A673 (cell line): ENCODE measurements around the gene KATNAL1. TPM values are rescaled to one million over a fixed set of nuclear protein-coding genes. Genes with fewer than 3 reads are reported as not detected.

Experiments
- BruUV-seq: library from RNA; stranded (reverse); fragments of 400-500 nt; replicated peaks from 2 replicates; lab custom pipeline; 2021; lab: Mats Ljungman, UMichigan
- CTCF ChIA-PET: fragments of 300-600 bp; sonication (Branson Sonifier 250); formaldehyde crosslinking; loops from one replicate; lab custom pipeline; 2022; ENCODE audit warnings: antibody characterized with exemption; lab: Charles Lee
- POLR2A ChIA-PET: fragments of 300-600 bp; sonication (Branson Sonifier 250); formaldehyde crosslinking; loops from one replicate; lab custom pipeline; 2022; ENCODE audit warnings: antibody characterized with exemption; ENCODE audit not compliant: low non-redundant PET; lab: Charles Lee
- DNase-seq: peaks from one replicate; pipeline ENCODE4 v3.0.0-alpha.2; 2015; ENCODE audit warnings: low spot score
- H3K27ac ChIP-seq: fragments of 200-600 bp; sonication (generic); 2 replicates; pipeline ENCODE4 v1.5.1; 2016; ENCODE audit warnings: mixed run types, low read depth, mild to moderate bottlenecking, mixed read lengths, antibody characterized with exemption, low read length; ENCODE audit not compliant: poor library complexity, severe bottlenecking
- H3K27me3 ChIP-seq: fragments of 200-600 bp; sonication (generic); replicated peaks from 2 replicates; pipeline ENCODE4 v1.6.1; 2017; ENCODE audit warnings: mixed run types, low read depth, mild to moderate bottlenecking, mixed read lengths, antibody characterized with exemption, low read length; ENCODE audit not compliant: insufficient read depth, poor library complexity
- H3K36me3 ChIP-seq: fragments of 200-600 bp; sonication (generic); 2 replicates; pipeline ENCODE4 v1.6.1; 2016; ENCODE audit warnings: mixed run types, mild to moderate bottlenecking, mixed read lengths, antibody characterized with exemption, low read length; ENCODE audit not compliant: insufficient read depth, poor library complexity, severe bottlenecking
- H3K4me1 ChIP-seq: fragments of 200-600 bp; sonication (generic); 2 replicates; pipeline ENCODE4 v1.6.1; 2017; ENCODE audit warnings: mixed run types, mild to moderate bottlenecking, mixed read lengths, antibody characterized with exemption, low read length; ENCODE audit not compliant: insufficient read depth, poor library complexity, severe bottlenecking
- H3K4me3 ChIP-seq: fragments of 200-600 bp; sonication (generic); 2 replicates; pipeline ENCODE4 v1.5.1; 2016; ENCODE audit warnings: low read depth, mixed run types, mild to moderate bottlenecking, mixed read lengths, low read length; ENCODE audit not compliant: poor library complexity, severe bottlenecking
- H3K9me3 ChIP-seq: fragments of 200-600 bp; sonication (generic); 2 replicates; pipeline ENCODE4 v1.6.1; 2016; ENCODE audit warnings: mixed run types, low read depth, mild to moderate bottlenecking, mixed read lengths, antibody characterized with exemption, low read length; ENCODE audit not compliant: poor library complexity, severe bottlenecking
- EZH2 ChIP-seq: fragments of 200-600 bp; sonication (generic); IDR thresholded peaks from 2 replicates; pipeline ENCODE4 v1.6.1; 2017; ENCODE audit warnings: borderline replicate concordance, low read depth, mild to moderate bottlenecking, mixed read lengths, antibody characterized with exemption, low read length; ENCODE audit not compliant: poor library complexity, severe bottlenecking
- intact Hi-C: fragments of 100-400 bp; cut with micrococcal nuclease; formaldehyde crosslinking; loops from one replicate; pipeline ENCODE4 v1.10.0; 2022; ENCODE audit not compliant: unreplicated experiment
- total RNA-seq: library from RNA; stranded (reverse); gene quantifications from 2 replicates; pipeline ENCODE4 v1.2.3, GENCODE V29; 2021
- TF ChIP-seq, protein P1 (sequence below): fragments of 300-800, 200-600 bp; sonication (generic); conservative IDR thresholded peaks from 2 replicates; pipeline ENCODE4 v1.5.1; 2017; ENCODE audit warnings: low read depth, mild to moderate bottlenecking, antibody characterized with exemption, low read length, moderate library complexity, mixed read lengths

The KATNAL1 gene
- total RNA-seq, 1 experiment from 2014 or later: 63.0 TPM

DNA sequence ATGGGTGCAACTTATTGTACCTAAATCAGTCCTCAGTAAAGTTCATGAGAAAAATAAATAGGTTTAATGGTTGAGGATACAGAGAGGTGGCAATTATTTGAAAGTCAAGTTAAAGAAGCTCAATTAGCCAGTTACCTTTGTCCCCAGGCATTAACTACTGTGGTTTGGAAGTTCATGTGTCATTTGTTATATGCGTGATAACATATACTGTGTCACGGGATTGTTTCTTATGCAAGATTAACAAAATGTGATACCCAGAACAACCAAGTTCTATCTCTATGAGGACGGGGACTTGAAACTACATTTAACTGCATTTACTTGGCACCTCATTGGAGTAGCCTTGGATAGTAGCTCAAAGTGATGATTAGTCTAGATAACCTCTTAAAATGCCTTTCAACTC is 13.9 kb upstream of the KATNAL1 start:
- no peak for DNase-seq
- no peak overlapping the region for H3K27ac ChIP-seq
- intact Hi-C loops: no loop called here
- H3K4me1 ChIP-seq: peaks cover 24% of the 10 kb centered on the region
- H3K36me3 ChIP-seq: no peaks in the 10 kb centered on the region
- no peaks in the 10 kb centered on the region for H3K9me3 ChIP-seq
- ChIA-PET CTCF (interaction anchor here (0.5 kb wide), 1 partner anchor 132 kb away, joined by 3 read pairs; no protein-coding TSS in a partner anchor), POLR2A (no interaction called here)
- no peaks in the 10 kb centered on the region for H3K27me3 ChIP-seq
- TF ChIP-seq EZH2: no peak
- TF ChIP-seq, protein P1, sequence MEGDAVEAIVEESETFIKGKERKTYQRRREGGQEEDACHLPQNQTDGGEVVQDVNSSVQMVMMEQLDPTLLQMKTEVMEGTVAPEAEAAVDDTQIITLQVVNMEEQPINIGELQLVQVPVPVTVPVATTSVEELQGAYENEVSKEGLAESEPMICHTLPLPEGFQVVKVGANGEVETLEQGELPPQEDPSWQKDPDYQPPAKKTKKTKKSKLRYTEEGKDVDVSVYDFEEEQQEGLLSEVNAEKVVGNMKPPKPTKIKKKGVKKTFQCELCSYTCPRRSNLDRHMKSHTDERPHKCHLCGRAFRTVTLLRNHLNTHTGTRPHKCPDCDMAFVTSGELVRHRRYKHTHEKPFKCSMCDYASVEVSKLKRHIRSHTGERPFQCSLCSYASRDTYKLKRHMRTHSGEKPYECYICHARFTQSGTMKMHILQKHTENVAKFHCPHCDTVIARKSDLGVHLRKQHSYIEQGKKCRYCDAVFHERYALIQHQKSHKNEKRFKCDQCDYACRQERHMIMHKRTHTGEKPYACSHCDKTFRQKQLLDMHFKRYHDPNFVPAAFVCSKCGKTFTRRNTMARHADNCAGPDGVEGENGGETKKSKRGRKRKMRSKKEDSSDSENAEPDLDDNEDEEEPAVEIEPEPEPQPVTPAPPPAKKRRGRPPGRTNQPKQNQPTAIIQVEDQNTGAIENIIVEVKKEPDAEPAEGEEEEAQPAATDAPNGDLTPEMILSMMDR: no peak
- no TSS peak for BruUV-seq
- H3K4me3 ChIP-seq: no peak overlapping the region

DNA sequence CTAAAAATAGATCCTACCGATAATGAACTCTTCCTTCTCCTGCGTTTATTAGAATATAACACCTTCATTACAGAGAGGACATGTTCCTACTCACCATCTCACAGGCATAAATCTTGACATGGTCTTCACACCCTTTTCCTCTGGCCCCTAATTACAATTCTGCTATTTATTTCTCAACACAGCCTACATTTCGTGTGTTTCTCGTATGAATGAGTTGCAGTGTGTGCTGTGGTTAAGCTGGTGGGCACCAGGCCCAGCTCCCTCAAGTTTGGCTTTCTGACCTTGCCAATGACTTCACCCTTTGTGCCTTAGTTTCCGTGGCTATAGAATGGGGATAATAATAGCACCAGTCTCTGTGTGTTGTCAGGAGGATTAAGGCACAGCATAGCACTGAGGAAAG is 12.3 kb upstream of the KATNAL1 start:
- intact Hi-C loops: no loop called here
- Histone ChIP-seq H3K36me3 (no peaks in the 10 kb centered on the region), H3K9me3 (no peaks in the 10 kb centered on the region), H3K27ac (no peak overlapping the region), H3K4me3 (no peak overlapping the region), H3K27me3 (no peaks in the 10 kb centered on the region), H3K4me1 (peaks cover 24% of the 10 kb centered on the region)
- TF ChIP-seq, protein P1: no peak
- no peak for TF ChIP-seq EZH2
- peak; percentile 49 for DNase-seq
- BruUV-seq: no TSS peak
- CTCF ChIA-PET: no interaction called here
- POLR2A ChIA-PET: interaction anchor here (0.6 kb wide), 1 partner anchor 13 kb away, joined by 3 read pairs; no protein-coding TSS in a partner anchor

DNA sequence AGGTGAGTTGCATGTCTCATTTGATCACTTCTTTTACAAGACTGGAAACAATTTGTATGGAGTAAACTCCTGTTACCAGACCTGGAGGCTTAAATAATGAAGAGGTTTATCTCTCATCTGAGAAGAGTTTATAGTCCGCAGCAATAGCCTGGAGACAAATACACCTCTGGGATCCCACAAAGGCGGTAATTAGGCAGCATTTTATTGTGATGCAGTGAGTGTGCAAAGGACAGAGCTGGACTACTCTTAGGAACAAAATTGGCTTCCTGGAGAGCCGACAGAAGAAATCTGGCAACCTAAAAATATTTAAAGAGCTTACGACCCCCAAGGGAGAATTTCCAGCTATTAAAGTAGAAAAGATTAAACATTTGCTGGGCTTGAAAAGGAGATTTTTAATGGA is 11.8 kb upstream of the KATNAL1 start:
- no peak overlapping the region for H3K4me3 ChIP-seq
- POLR2A ChIA-PET: interaction anchor here (0.6 kb wide), 1 partner anchor 13 kb away, joined by 3 read pairs; no protein-coding TSS in a partner anchor
- TF ChIP-seq, protein P1: no peak
- no peak for TF ChIP-seq EZH2
- H3K27me3 ChIP-seq: no peaks in the 10 kb centered on the region
- peaks cover 28% of the 10 kb centered on the region for H3K4me1 ChIP-seq
- H3K27ac ChIP-seq: no peak overlapping the region
- intact Hi-C loops: no loop called here
- no peaks in the 10 kb centered on the region for H3K36me3 ChIP-seq
- DNase-seq: peak; percentile 83
- CTCF ChIA-PET: no interaction called here
- BruUV-seq: no TSS peak
- no peaks in the 10 kb centered on the region for H3K9me3 ChIP-seq
